Activated CD8-positive, alpha-beta memory T cell treated with anti-CD3 and anti-CD28 coated beads, Interleukin-2, amount 50 U/mL, for 1 hour (primary cell): Measurements from ENCODE around the gene HS1BP3.

Experiments used
- DNase-seq: peaks from one replicate; pipeline ENCODE4 v3.0.0-alpha.2; 2020; ENCODE audit errors: extremely low read depth

HS1BP3 gene

DNA sequence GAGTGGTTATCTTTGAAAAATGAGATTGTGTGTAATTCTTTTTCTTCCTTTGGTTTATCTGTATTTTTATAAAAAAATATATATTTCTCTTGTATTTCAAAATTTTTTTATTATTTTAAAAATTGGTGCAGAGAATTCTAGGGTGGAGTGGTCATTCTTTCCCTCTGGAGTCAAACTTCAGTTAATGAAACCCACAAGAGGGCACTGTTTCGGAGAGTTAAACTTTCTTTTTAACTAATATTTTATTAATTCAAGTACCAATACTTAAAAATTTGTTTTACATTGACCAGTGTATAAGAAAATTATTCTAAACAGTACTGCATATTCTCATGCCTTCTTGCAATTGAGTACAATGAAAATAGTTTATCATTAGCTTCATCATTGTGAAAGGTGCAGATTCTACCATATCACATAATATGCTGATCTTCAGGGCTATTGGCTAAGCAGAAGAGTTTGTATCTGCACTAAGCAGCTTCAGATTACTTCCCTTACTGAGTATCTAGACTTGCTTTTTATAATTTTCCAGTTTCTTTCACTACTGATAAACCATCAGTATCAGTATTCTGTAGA lies 50.1 kb downstream of the HS1BP3 start:
- no peak for DNase-seq

DNA sequence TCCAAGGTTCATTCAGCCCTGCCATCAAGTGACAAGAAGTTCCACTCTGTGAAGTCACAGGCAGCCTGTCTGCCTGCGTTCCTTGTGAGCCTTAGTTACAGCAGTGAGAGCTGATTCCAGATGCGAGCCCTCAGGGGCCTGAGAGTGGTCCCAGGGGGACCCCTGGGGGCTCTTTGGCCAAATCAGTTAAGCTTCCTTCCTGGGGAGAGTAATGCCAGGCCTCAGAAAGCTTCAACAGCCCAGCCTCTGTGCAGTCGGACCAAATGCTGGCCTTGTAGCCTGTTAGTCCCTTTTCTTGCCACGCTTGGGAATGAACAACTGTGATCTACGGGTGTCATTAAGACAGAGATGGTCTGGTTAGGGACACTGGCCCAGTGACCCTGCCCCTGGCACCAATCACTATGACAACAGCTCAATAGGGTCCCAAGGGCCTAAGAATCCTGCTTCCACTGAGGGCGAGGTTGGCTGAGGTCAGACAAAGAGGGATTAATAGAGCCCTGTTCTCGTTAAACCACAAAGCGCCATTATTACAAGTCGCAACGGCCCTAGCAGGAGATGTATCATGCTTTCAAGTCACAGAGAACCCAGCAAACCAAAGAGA lies 50.9 kb downstream of the HS1BP3 start:
- no peak for DNase-seq

DNA sequence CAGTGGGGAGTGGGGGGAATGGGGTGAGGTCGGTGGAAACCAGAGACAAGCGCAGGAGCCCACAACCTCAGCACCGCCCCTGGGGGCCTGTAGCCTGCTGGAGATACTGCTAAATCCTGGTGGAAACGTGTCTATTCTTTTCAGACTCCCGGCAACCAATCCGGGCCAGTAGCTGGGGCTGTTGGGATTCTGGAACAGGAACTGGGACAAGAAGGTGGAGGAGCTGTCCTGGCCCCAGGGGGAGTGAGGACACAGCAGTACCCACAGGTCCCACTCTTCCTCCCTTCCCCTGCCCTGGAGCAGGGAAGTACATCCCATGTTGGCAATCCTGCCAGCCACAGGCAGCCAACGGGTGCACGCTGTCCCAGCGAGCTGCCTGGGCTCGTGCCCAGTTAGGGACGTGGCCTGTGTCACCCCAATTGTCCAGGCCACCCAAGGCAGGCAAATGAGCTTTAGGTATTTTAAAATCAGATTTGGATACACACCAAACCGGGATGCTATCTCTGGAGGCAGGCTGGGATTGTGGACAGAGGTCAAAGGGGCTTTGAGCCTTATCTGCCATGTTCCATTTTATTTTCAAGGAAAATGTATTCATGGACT lies 51.8 kb downstream of the HS1BP3 start:
- DNase-seq = no peak

DNA sequence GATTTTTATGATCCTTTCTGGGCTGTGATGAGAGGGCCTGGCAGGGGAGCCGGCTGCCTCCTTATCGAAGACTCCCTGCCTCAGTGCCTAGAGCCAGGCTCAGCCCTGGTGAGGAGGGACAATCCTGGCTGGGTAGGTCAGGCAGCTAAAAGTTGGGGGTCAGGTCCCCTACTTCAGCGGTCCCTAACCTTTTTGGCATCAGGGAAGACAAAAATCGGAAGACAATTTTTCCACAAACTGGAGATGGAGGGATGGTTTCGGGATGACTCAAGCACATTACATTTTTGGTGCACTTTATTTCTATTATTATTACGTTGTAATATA lies 53.1 kb downstream of the HS1BP3 start:
- no peak for DNase-seq

DNA sequence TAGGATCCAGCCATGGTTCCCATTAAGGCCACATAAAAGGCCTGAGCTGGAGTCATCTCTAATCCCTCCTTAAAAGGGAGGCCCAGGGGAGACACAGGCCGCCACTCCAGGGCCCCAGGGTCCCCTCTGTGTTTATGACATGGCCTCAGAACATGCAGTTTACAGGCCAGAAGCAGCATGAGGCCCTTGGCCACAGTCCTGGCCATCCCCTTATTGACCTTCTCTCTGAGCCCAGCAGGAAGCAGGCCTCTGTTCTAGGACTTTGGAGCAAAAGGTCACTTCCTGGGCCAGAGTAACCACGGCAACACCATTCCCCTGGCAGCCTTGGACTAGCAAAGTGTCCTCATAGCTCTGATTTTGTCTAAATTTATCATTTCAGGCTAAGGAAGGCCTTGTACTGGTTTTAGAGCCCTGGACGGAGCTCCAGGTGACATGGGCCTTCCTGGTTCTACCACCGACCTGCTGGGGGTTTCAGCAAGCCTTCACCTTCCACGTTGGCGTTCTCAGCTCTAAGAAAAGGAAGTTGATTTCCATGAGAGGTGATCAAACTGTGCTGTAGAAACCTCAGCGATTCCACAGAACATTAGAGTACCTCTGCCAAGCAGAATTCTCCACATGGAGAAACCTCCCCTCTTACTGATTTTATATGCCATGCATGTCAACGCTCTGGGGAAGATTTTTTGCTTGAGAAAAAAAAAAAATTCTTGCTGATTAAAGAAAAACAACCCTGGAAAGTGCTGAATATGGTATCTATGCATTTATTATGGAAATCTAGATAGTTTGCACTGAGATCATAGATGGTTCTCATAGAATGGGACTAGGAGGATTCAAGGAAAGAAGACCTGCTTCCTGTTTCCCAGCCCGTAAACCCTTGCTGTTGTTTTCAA lies 53.7 kb downstream of the HS1BP3 start:
- no peak for DNase-seq

DNA sequence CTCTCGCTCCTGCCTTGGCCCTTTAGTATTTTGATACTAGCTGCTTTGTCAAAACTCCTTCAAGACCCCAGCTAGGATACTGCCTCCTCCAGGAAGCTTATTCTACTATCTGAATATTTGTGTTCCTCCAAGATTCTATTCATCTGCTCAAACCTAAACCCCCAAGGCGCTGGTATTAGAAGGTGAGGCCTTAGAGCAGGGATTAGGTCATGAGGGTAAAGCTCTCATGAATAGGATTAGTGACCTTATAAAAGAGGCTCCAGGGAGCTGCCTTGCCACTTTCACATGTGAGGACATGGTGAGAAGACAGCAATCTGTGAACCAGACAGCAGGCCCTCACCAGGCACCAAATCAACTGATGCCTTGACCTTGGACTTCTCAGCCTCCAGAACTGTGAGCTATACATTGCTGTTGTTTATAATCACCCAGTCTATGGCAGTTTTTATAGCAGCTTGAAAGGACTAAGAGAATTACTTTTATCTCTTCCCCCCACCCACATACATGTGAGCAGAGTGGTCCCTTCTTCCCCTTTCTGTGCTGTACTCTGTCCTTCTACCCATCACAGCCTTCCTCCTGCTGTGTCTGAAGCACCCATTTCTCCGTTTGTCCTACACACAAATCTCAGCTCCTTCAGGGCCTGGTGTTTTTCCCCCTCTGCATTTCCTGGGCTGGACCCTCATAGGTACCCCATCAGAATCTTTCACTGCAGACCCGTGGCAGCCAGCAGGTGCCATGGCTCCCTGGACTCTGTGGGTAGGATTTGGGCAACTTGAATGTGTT lies 54.5 kb downstream of the HS1BP3 start:
- no peak for DNase-seq

DNA sequence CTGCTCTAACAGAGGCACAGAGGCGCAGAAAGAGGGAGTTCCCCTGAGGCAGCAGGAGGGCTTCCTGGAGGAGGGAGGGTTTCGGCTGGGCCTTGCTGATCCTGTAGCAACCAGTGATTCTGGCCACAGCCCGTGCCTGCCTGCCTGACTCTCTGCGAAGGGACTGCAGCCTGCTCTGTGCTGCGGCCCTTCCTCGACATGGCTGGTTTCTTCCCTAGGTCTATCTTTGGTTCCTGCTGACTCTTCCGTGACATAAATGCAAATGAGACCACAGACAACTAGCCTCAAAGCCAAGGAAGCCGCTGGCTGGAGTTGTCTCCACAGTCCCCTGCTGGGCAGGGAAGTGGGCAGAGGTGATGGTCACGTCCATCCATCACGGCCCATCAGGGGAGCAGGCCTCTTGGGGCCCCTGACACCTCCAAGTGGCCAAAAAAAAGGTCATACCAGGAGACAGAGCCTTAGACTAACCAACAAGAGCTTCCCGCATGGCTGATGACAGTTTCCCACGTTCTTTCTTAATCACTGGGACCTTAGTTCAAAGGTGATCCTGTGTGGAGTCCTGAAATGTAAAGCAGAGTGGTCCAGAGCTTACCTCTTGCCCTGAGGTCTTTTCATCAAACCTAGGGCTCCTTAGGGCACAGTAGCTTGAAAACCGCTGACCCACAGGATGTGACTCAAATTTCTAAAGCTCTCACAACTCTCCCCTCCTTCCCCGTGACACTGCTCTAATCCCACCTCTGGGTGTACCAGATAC lies 55.3 kb downstream of the HS1BP3 start:
- DNase-seq = no peak

DNA sequence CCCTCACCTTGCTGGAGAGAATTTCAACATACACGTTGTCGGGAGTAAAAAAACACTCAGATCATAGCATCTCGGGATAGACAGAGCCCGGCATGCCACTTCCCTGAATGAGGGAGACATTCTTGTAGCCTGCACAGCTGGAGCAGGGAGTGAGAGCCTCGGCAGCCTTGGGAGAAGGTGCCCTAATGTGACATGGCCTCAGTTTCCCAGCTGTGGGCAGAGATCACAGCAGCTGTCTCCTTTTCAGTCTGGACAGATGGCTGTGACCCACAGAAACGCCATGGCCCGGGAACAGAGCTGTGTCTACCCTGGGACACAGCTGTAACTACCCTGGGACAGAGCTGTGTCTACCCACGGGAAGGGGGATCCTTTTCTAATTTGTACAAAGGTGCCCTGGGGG lies 55.9 kb downstream of the HS1BP3 start:
- no peak for DNase-seq

DNA sequence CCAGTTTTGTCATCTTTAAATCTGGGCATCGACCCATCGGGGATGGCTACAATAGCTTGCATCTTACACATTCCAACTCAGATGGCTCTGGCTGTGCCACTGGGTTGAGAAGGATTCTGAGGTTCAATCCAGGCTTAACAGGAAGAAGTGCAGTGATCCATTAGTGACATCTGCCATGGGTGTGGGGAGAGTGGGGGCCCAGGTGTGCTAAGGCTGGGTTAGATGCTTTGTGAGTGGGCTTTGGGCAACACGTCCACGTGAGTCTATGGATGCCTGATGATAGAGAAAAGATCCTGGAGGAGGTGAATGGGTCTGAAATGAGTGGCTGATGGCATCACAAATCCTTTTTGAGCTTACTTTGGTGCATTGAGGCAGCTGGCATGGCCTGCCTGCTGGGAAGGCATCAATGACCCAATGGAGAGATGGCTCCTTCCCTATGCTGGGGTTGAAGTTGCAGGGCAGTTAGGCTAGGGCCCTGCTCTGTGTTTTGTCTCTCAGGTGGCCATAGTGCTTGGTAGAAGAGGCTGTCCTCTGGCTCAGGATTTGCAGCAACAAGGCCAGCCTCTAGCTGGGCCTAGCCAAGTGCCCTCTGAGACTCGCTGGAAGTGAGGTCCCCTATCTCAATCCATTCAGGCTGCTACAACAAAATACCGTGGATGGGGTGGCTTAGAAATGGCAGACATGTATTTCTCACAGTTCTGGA lies 56.7 kb downstream of the HS1BP3 start:
- DNase-seq = no peak

DNA sequence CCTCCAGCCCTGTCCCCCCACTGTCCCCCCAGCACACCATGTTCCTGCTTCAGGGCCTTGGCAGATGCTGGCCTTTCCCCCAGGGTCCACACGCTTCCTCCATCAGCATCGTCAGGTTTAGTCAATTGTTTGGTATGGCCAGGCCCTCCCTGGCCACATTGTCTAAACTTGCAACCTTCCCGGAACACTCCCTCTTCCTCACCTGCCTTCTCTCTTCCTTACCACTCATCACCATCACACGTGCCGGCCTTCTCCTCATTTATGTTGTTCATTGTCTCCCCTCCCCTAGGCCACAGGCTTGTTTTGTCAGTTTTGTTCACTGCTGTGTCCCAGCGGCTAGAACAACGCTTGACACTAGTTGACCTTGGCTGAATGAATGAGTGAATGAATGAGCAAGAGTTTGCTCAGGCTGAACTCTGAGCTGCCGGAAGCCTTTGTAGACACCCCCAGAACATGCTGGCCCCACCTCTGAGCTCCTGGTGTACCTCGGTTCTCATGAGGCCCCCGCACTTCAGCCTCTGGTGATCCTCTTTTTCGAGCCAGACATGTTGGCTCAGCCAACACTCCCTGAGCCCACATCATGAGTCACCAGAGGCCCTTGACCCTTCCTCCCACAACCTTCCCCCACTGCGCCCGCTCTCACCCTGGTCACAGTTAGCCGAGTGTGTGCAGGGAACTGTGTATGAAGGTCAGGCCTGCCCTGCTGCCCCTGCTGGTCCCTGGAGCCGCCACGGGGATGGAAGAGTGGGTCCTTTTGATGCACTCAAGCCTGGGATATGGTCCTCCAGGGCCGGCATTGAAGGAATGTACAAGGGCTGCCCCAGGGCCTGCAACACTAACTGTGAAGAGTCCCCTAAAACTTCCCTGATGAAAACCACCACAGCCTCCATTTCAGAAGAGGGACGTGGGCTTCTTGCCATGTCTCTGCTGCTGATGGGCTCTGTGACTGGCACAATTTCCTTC lies 57.5 kb downstream of the HS1BP3 start:
- DNase-seq = no peak

DNA sequence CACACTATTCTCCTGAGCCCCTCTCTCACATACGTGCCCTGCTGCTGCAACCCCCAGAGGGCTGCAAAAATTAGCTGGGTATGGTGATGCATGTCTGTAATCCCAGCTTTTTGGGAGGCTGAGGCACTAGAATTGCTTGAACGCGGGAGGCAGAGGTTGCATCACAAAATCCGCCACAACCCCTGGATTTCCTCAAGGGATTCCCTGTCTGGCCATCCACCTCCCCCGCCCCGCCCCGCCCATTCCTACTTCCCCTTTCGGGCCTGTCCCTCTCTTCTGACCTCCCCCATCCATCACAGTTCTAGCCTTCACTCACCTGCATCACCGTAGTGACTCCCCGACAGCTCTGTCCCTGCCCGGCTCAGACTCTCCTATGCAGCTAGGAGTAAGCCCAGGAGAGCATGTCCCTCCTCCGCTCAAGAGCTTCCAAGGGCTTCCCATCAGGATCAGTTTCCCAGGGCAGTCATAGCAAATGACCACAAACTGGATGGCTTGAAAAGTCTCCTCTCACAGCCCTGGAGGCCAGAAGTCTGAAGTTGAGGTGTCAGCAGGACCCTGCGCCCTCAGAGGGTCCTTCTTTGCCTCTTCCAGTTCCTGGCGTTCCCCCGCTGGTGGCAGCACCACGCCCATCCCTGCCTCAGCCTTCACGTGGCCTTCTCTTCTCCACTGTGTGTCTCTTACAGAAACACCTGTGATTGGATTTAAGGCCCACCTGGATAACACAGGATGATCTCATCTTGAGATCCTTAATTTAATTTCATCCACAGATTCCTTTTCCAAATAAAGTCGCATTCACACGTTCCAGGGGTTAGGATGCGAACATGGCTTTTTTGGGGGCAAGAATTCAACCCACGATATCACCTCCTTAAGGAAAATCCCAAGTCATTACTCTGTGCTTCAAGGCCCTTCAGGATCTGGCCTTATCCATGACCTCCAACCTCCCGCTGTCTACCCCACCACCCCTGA lies 58.5 kb downstream of the HS1BP3 start:
- DNase-seq = no peak

DNA sequence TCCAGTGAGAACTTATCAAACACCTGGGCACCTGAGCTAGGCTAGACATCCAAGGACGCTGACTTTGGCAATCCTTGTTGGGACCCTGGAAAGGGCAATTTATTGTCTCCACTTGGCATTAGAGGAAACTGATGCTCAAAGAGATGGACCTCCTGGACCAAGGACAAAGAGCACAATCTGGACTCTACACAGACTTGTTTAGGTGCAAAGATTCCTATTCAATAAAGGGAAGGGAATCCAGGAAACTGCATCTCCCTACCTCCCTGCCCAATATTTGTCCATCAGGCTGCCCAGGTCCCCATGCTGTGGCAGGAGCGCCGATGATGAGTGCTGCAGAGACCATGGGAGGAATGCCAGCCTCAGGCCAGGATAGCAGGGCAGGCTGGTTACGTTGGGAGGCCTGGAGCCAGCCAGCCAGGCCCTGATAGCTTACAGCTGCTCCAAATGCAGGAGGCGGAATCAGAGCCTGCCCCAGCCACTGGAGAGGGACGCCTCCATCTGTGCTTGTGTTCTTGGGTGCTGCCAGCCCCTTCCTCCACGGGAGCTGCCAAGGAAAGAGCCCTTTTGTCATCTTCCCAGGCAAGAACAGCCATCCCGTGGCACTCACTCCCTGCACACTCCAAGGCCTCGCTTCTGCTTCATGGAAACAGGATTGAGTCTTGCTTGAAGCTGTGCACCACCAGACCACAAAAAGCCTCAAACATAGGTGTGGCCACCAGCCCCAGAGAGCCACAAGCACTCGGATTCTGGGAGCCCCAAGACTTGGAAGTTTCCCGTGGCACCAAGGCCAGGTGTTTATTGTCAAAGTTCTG lies 60.0 kb downstream of the HS1BP3 start:
- DNase-seq = no peak

DNA sequence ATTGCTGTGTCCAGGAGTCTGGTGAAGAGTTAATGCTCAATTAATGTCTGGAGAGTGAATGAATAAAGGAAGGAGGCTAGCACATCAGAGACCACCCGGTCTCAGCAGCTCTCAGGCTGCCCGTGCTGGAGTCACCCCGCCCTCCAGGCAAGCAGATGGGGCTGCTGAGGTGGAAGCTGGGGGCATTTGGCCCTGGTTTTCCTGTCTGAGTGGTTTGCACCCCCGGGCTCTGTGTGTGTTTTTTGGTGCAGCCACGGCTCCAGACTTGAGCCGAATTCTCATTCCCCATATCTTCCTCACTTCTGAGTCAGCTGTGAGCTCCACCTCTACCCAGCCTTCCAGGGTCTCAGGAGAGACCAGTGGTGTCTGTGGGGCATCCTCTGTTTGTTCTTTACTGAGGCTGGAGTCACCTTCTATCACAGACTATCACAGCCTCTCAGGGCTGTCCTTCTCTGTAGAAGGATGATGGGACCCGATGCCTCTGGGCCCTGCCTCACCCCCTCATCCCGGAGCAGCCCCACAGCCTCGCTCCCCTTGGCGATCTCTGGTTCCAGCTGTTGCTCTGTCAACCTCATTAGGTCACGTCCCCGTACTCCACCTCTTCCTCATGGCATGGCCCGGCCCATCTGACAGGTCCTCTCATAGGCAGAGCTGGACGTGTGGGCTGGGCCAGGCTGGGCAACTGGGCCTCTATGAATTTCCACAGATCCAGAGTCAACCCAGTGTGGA lies 60.8 kb downstream of the HS1BP3 start:
- DNase-seq = no peak

DNA sequence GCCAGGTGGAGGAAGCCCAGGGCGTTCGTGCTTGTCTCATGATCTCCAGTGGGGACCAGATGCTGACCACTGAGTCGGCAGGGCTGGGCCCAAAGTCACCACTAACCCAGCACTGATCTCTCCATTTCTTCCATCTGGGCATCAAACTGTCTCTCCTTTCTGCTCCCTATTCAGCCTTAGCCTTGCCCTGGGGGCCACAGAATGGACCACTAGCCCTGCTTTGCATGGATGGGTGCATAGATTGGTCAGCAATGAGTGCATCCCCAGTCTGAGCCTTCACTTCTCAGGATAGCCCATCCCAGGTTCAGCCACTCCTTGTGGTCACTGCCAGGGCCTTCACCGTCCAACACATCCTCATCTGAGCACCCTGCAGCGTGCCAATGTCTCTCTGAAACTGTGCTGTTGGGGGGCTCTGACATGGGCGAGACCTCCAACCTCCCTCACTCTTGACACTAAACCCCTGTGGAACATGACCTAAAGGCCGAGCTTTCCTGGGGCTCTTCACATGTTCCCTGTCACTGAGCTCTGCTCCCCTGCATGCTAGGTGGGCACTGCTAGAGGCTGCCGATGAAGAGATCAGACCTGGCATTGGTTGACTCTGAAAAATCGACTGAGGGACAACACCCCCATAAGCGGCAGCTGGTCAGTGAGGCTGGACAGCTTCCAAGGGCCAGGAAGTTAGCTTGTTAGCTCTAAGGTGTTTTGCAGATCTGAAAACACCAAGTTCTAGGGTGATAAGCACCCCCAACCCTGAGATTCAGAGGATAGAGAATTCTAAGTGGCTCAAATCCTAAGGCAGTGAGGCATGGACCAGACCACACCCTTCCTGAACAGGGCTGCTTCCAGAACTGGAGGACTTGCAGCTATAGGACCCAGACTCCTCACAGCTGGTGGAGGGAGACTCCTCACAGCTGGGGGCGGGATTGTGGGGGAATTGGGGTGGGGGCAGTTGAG lies 61.7 kb downstream of the HS1BP3 start:
- DNase-seq = no peak

DNA sequence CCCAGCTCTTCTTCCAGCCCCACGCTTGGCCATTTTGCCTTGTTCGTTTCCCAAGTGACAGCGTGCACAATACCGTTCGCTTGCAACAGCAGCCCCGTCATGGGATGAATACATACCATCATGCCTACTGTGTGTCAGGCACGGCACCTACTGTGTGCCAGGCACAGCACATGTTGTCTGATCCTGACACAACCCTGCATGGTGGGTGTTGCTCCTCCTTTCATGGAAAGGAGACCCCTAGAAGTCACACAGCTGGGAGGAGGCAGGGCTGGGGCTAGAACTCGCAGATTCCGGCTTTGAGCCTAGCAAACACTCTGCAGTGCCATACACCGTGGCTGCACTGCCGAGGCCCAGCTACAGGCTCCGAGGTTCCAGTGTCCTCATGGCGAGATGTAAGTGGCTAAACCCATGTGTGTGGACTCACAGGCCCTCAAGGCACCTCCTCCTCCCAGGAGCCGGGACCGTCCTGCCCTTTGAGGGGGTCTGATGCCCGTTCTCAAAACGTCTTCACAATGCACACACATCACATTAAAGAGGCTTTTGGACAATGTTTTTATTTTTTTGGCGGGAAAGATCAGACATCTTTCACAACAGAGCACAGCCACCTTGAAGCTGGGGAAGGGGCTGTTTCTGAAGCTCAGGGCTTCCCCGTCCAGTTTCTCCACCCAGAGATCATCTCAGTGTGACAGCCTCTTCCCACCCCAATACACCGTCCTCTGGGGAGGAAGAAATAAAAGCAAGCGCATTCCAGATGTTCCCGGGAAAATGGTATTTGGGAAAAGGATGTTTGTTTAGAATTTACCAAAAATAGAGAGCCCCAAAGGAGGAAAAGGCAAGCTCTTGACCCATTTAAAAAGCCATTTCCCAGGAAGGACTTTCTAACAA lies 64.9 kb downstream of the HS1BP3 start:
- no peak for DNase-seq
